ENCODE results near the gene TSGA10IP.

The TSGA10IP gene

GRCh38 chr11:65987336-65987735 lies 42.1 kb downstream of the TSGA10IP start:
- no peak overlapping the region for H3K4ac ChIP-seq (ENCODE audit: low read length)
- no peak overlapping the region for H3K4me2 ChIP-seq (ENCODE audit: insufficient read depth, low read length, poor library complexity, severe bottlenecking)
- no peaks in the 10 kb centered on the region for H3K79me1 ChIP-seq (ENCODE audit: low read depth, low read length)
- no peak overlapping the region for H2BK120ac ChIP-seq (ENCODE audit: low read depth, low read length)
- peak overlapping the region; percentile 1 for H2AK5ac ChIP-seq (ENCODE audit: low read depth, low read length)
- H3K27ac ChIP-seq (replicated peaks; ENCODE audit: low read length): no peak overlapping the region
- H3K14ac ChIP-seq (ENCODE audit: low read length): no peak overlapping the region
- WGBS, 2 donors (ENCODE audit: extremely low coverage in 2 of 2, insufficient read length in 2 of 2, insufficient replicate concordance in 1 of 2): no CpG with 5 or more reads among the region's 9 CpGs
- peak overlapping the region; percentile 25 for H3K23ac ChIP-seq (ENCODE audit: low read depth, low read length, poor library complexity)
- H4K8ac ChIP-seq (ENCODE audit: low read depth, low read length): no peak overlapping the region
- no peak overlapping the region for H3K18ac ChIP-seq (ENCODE audit: low read length)
- no peaks in the 10 kb centered on the region for H3K27me3 ChIP-seq (ENCODE audit: control insufficient read depth in 3 of 3, insufficient read depth in 3 of 3, low read depth in 1 of 3, low read length in 3 of 3)
- H3K4me1 ChIP-seq (ENCODE audit: control insufficient read depth in 2 of 2, insufficient read depth in 1 of 2, low read depth in 1 of 2, low read length in 2 of 2): no peaks in the 10 kb centered on the region
- H3K9ac ChIP-seq (ENCODE audit: low read depth, low read length, poor library complexity): peak overlapping the region; percentile 2
- H3K36me3 ChIP-seq (replicated peaks in 1 of 2; ENCODE audit: control insufficient read depth in 2 of 2, insufficient read depth in 2 of 2, low read length in 2 of 2): peaks cover 1 to 11% of the 10 kb centered on the region in 2 donors
- H2AFZ ChIP-seq (ENCODE audit: low read length): no peak overlapping the region
- H3K9me3 ChIP-seq (replicated peaks in 1 of 2; ENCODE audit: control insufficient read depth in 2 of 2, insufficient read depth in 1 of 2, low read depth in 1 of 2, low read length in 2 of 2): no peaks in the 10 kb centered on the region
- no peak overlapping the region for H2BK12ac ChIP-seq (ENCODE audit: low read length)
- H2BK15ac ChIP-seq (ENCODE audit: low read length): peak overlapping the region; percentile 71
- no peak overlapping the region for H2BK5ac ChIP-seq (ENCODE audit: low read length)
- H4K91ac ChIP-seq (ENCODE audit: low read depth, low read length, poor library complexity): no peak overlapping the region
- DNase-seq (ENCODE audit: low spot score): no peak
- no peak overlapping the region for H3K4me3 ChIP-seq (ENCODE audit: low read length in 2 of 2)

DNA sequence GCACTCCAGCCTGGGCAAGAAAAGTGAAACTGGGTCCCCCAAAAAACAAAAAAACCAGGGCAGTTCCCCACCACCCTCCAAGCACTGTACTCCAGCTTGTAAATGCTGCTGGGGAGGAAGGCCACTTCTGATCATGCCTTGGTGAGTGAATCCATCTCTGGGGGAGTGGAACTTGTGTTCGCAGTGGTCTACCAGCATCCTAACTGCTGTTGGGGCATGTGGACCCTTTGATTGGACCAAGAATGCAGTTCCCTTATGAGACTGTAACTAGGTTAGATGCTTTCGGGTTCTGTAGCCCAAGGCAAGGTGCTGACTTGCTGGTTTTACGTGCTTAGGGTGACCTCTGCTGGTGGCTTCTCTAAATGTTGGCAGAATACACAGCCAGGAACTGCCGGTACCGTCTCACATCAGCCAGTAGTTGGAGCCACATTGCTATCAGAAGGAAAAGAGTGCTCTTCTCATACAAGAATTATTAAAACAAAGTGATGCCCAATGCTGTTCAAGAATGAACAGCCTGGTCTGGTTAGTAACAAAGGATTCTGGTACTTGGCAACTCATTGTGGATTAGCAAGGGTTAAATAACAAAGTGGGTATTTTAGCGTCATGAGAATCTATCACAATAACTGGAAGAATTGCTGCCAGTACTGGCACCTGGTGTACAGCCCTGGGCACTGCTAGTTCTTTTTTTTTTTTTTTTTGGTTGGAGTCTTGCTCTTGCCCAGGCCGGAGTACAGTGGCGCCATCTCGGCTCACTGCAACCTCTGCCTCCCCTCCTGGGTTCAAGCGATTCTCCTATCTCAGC lies 43.7 kb downstream of the TSGA10IP start:
- H3K79me1 ChIP-seq (ENCODE audit: low read depth, low read length): no peaks in the 10 kb centered on the region
- H4K8ac ChIP-seq (ENCODE audit: low read depth, low read length): no peak overlapping the region
- no peak overlapping the region for H3K9ac ChIP-seq (ENCODE audit: low read depth, low read length, poor library complexity)
- H4K91ac ChIP-seq (ENCODE audit: low read depth, low read length, poor library complexity): no peak overlapping the region
- H2AK5ac ChIP-seq (ENCODE audit: low read depth, low read length): no peak overlapping the region
- H3K14ac ChIP-seq (ENCODE audit: low read length): no peak overlapping the region
- no peaks in the 10 kb centered on the region for H3K4me1 ChIP-seq (ENCODE audit: control insufficient read depth in 2 of 2, insufficient read depth in 1 of 2, low read depth in 1 of 2, low read length in 2 of 2)
- H2BK120ac ChIP-seq (ENCODE audit: low read depth, low read length): no peak overlapping the region
- no peaks in the 10 kb centered on the region for H3K27me3 ChIP-seq (ENCODE audit: control insufficient read depth in 3 of 3, insufficient read depth in 3 of 3, low read depth in 1 of 3, low read length in 3 of 3)
- no peak overlapping the region for H3K4ac ChIP-seq (ENCODE audit: low read length)
- peak overlapping the region; percentile 2 for H2AFZ ChIP-seq (ENCODE audit: low read length)
- H2BK5ac ChIP-seq (ENCODE audit: low read length): no peak overlapping the region
- H3K18ac ChIP-seq (ENCODE audit: low read length): no peak overlapping the region
- WGBS, 2 donors (ENCODE audit: extremely low coverage in 2 of 2, insufficient read length in 2 of 2, insufficient replicate concordance in 1 of 2): no CpG with 5 or more reads among the region's 10 CpGs
- H3K4me3 ChIP-seq (ENCODE audit: low read length in 2 of 2): no peak overlapping the region
- no peak overlapping the region for H3K23ac ChIP-seq (ENCODE audit: low read depth, low read length, poor library complexity)
- H3K4me2 ChIP-seq (ENCODE audit: insufficient read depth, low read length, poor library complexity, severe bottlenecking): no peak overlapping the region
- peaks cover 1 to 11% of the 10 kb centered on the region in 2 donors for H3K36me3 ChIP-seq (replicated peaks in 1 of 2; ENCODE audit: control insufficient read depth in 2 of 2, insufficient read depth in 2 of 2, low read length in 2 of 2)
- no peak overlapping the region for H3K27ac ChIP-seq (replicated peaks; ENCODE audit: low read length)
- H2BK15ac ChIP-seq (ENCODE audit: low read length): no peak overlapping the region
- no peaks in the 10 kb centered on the region for H3K9me3 ChIP-seq (replicated peaks in 1 of 2; ENCODE audit: control insufficient read depth in 2 of 2, insufficient read depth in 1 of 2, low read depth in 1 of 2, low read length in 2 of 2)
- peak; percentile 93 for DNase-seq (ENCODE audit: low spot score)
- no peak overlapping the region for H2BK12ac ChIP-seq (ENCODE audit: low read length)

- Histone ChIP-seq H2BK15ac (ENCODE audit: low read length) (no peak overlapping the region), H3K9me3 (replicated peaks in 1 of 2; ENCODE audit: control insufficient read depth in 2 of 2, insufficient read depth in 1 of 2, low read depth in 1 of 2, low read length in 2 of 2) (no peaks in the 10 kb centered on the region), H3K23ac (ENCODE audit: low read depth, low read length, poor library complexity) (no peak overlapping the region), H2AK5ac (ENCODE audit: low read depth, low read length) (no peak overlapping the region), H4K91ac (ENCODE audit: low read depth, low read length, poor library complexity) (no peak overlapping the region), H3K4ac (ENCODE audit: low read length) (no peak overlapping the region), H3K79me1 (ENCODE audit: low read depth, low read length) (no peaks in the 10 kb centered on the region), H3K27me3 (ENCODE audit: control insufficient read depth in 3 of 3, insufficient read depth in 3 of 3, low read depth in 1 of 3, low read length in 3 of 3) (no peaks in the 10 kb centered on the region), H3K18ac (ENCODE audit: low read length) (no peak overlapping the region), H2BK120ac (ENCODE audit: low read depth, low read length) (no peak overlapping the region), H3K4me1 (ENCODE audit: control insufficient read depth in 2 of 2, insufficient read depth in 1 of 2, low read depth in 1 of 2, low read length in 2 of 2) (no peaks in the 10 kb centered on the region), H2BK12ac (ENCODE audit: low read length) (no peak overlapping the region), H4K8ac (ENCODE audit: low read depth, low read length) (no peak overlapping the region), H3K4me3 (ENCODE audit: low read length in 2 of 2) (no peak overlapping the region), H3K9ac (ENCODE audit: low read depth, low read length, poor library complexity) (no peak overlapping the region), H3K4me2 (ENCODE audit: insufficient read depth, low read length, poor library complexity, severe bottlenecking) (no peak overlapping the region), H2AFZ (ENCODE audit: low read length) (no peak overlapping the region), H3K36me3 (replicated peaks in 1 of 2; ENCODE audit: control insufficient read depth in 2 of 2, insufficient read depth in 2 of 2, low read length in 2 of 2) (peaks cover 1 to 14% of the 10 kb centered on the region in 2 donors), H2BK5ac (ENCODE audit: low read length) (no peak overlapping the region), H3K27ac (replicated peaks; ENCODE audit: low read length) (no peak overlapping the region), H3K14ac (ENCODE audit: low read length) (no peak overlapping the region)
- no CpG with 5 or more reads among the region's 5 CpGs for WGBS, 2 donors (ENCODE audit: extremely low coverage in 2 of 2, insufficient read length in 2 of 2, insufficient replicate concordance in 1 of 2)
- no peak for DNase-seq (ENCODE audit: low spot score)
Measured at GRCh38 chr11:65992056-65992455, 46.8 kb downstream of the TSGA10IP start.

DNA sequence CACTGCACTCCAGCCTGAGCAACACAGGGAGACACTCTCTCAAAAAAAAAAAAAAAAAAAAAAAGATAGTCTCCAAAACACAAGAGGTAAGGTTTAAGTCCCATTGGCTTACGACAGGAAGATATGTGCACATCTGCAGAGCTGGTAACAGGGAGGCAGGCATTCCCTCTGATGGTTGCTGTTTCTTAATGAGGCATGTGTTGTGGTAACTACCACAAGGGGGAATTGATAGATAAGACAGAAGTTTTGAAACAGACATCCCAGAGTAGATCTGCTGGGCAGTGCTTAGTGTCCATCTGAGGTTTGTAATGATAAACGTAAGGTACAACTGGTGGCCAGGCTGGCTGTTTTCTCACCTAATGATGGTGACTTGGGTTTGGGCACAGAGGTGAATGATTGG lies 52.0 kb downstream of the TSGA10IP start:
- peaks cover 3% of the 10 kb centered on the region for H3K79me1 ChIP-seq (ENCODE audit: low read depth, low read length)
- no peak overlapping the region for H2BK5ac ChIP-seq (ENCODE audit: low read length)
- no peak overlapping the region for H3K4me2 ChIP-seq (ENCODE audit: insufficient read depth, low read length, poor library complexity, severe bottlenecking)
- no peak overlapping the region for H2BK12ac ChIP-seq (ENCODE audit: low read length)
- no peak overlapping the region for H4K8ac ChIP-seq (ENCODE audit: low read depth, low read length)
- no peak overlapping the region for H3K4ac ChIP-seq (ENCODE audit: low read length)
- H3K18ac ChIP-seq (ENCODE audit: low read length): no peak overlapping the region
- H3K9me3 ChIP-seq (replicated peaks in 1 of 2; ENCODE audit: control insufficient read depth in 2 of 2, insufficient read depth in 1 of 2, low read depth in 1 of 2, low read length in 2 of 2): peaks cover 0 to 2% of the 10 kb centered on the region in 2 donors
- no peak overlapping the region for H2BK15ac ChIP-seq (ENCODE audit: low read length)
- no peaks in the 10 kb centered on the region for H3K27me3 ChIP-seq (ENCODE audit: control insufficient read depth in 3 of 3, insufficient read depth in 3 of 3, low read depth in 1 of 3, low read length in 3 of 3)
- no peak overlapping the region for H3K4me3 ChIP-seq (ENCODE audit: low read length in 2 of 2)
- no peak overlapping the region for H3K9ac ChIP-seq (ENCODE audit: low read depth, low read length, poor library complexity)
- no peak for DNase-seq (ENCODE audit: low spot score)
- no peak overlapping the region for H3K23ac ChIP-seq (ENCODE audit: low read depth, low read length, poor library complexity)
- no peak overlapping the region for H3K27ac ChIP-seq (replicated peaks; ENCODE audit: low read length)
- H3K14ac ChIP-seq (ENCODE audit: low read length): no peak overlapping the region
- no peak overlapping the region for H2BK120ac ChIP-seq (ENCODE audit: low read depth, low read length)
- H2AK5ac ChIP-seq (ENCODE audit: low read depth, low read length): no peak overlapping the region
- H4K91ac ChIP-seq (ENCODE audit: low read depth, low read length, poor library complexity): no peak overlapping the region
- peaks cover 26 to 38% of the 10 kb centered on the region in 2 donors for H3K36me3 ChIP-seq (replicated peaks in 1 of 2; ENCODE audit: control insufficient read depth in 2 of 2, insufficient read depth in 2 of 2, low read length in 2 of 2)
- no CpG with 5 or more reads among the region's 2 CpGs for WGBS, 2 donors (ENCODE audit: extremely low coverage in 2 of 2, insufficient read length in 2 of 2, insufficient replicate concordance in 1 of 2)
- H3K4me1 ChIP-seq (ENCODE audit: control insufficient read depth in 2 of 2, insufficient read depth in 1 of 2, low read depth in 1 of 2, low read length in 2 of 2): no peaks in the 10 kb centered on the region
- H2AFZ ChIP-seq (ENCODE audit: low read length): no peak overlapping the region
